Caco-2 (cell line): ENCODE measurements around the gene ZNF217. TPM values are rescaled to one million over a fixed set of nuclear protein-coding genes. Genes with fewer than 3 reads are reported as not detected.
A peak's percentile ranks its signal among the peaks of the same experiment; 100 is the strongest.
"Not testable (repeated sequence)": the region's sequence is repeated elsewhere in the genome, so short reads cannot be mapped to it uniquely, and the experiment has no call there.

Experiments
- BruUV-seq: library from RNA; stranded (reverse); fragments of 400-500 nt; replicated peaks from 2 replicates; lab custom pipeline; 2021; lab: Mats Ljungman, UMichigan
- CTCF ChIA-PET: fragments of 300-600 bp; sonication (Branson Sonifier 250); formaldehyde crosslinking; loops from one replicate; lab custom pipeline; 2022; ENCODE audit warnings: antibody characterized with exemption; lab: Charles Lee
- POLR2A ChIA-PET: fragments of 300-600 bp; sonication (Branson Sonifier 250); formaldehyde crosslinking; loops from one replicate; lab custom pipeline; 2022; ENCODE audit warnings: antibody characterized with exemption; lab: Charles Lee
- DNase-seq, 2 experiments: peaks; one replicate each; pipeline versions ENCODE4 v3.0.0 to v3.0.0-alpha.2; 2020 to 2022
- H3K27me3 ChIP-seq: replicated peaks from 2 replicates; pipeline ENCODE4 v1.6.0; 2011; ENCODE audit warnings: low read length; ENCODE audit not compliant: control insufficient read depth, insufficient read depth
- H3K36me3 ChIP-seq: 2 replicates; pipeline ENCODE4 v1.5.1; 2011; ENCODE audit warnings: low read length; ENCODE audit not compliant: control insufficient read depth, insufficient read depth
- H3K4me1 ChIP-seq: fragments of 250-450 bp; sonication (Bioruptor Pico); 2 replicates; pipeline ENCODE4 v1.5.1; 2020; ENCODE audit warnings: mild to moderate bottlenecking
- H3K4me3 ChIP-seq: 2 replicates; pipeline ENCODE4 v1.5.1; 2011; ENCODE audit warnings: low read depth, mild to moderate bottlenecking, control low read depth, low read length
- H3K9me3 ChIP-seq: fragments of 250-450 bp; sonication (Bioruptor Pico); 2 replicates; pipeline ENCODE4 v1.5.1; 2020; ENCODE audit warnings: mild to moderate bottlenecking, moderate library complexity
- H3K27ac Mint-ChIP-seq: one replicate; pipeline ENCODE4 v1.8.0; 2022; ENCODE audit warnings: mixed read lengths; ENCODE audit not compliant: unreplicated experiment
- H3K27me3 Mint-ChIP-seq: one replicate; pipeline ENCODE4 v1.8.0; 2022; ENCODE audit warnings: mixed read lengths; ENCODE audit not compliant: insufficient read depth, unreplicated experiment
- H3K36me3 Mint-ChIP-seq: one replicate; pipeline ENCODE4 v1.8.0; 2022; ENCODE audit warnings: mild to moderate bottlenecking, mixed read lengths; ENCODE audit not compliant: insufficient read depth, unreplicated experiment
- H3K4me1 Mint-ChIP-seq: one replicate; pipeline ENCODE4 v1.8.0; 2022; ENCODE audit warnings: low read depth, mixed read lengths; ENCODE audit not compliant: unreplicated experiment
- H3K4me3 Mint-ChIP-seq: one replicate; pipeline ENCODE4 v1.8.0; 2022; ENCODE audit warnings: mild to moderate bottlenecking, moderate library complexity, mixed read lengths; ENCODE audit not compliant: unreplicated experiment
- H3K9me3 Mint-ChIP-seq: one replicate; pipeline ENCODE4 v1.8.0; 2022; ENCODE audit warnings: mixed read lengths; ENCODE audit not compliant: unreplicated experiment
- CTCF ChIP-seq, 2 experiments: fragments of 200-600 bp in 1 of 2; IDR thresholded peaks; 1 replicate in 1 of 2; 2 replicates in 1 of 2; pipeline versions ENCODE4 v1.5.1 to v1.8.0; 2011 to 2022; ENCODE audit warnings: antibody characterized with exemption in 1 of 2, control low read depth in 1 of 2, inconsistent platforms in 1 of 2, low read depth in 1 of 2, low read length in 1 of 2, mild to moderate bottlenecking in 1 of 2, moderate library complexity in 1 of 2; ENCODE audit not compliant: insufficient read depth in 1 of 2, severe bottlenecking in 1 of 2, unreplicated experiment in 1 of 2
- intact Hi-C: fragments of 100-400 bp; cut with micrococcal nuclease; formaldehyde crosslinking; loops from one replicate; pipeline ENCODE4 v1.10.0; 2022; ENCODE audit not compliant: unreplicated experiment
- total RNA-seq: library from RNA; stranded (reverse); gene quantifications from 2 replicates; pipeline ENCODE4 v1.2.3, GENCODE V29; 2022

The ZNF217 gene
- total RNA-seq, 1 experiment from 2014 or later: 65.5 TPM

- Histone ChIP-seq H3K9me3 (no peaks in the 10 kb centered on the region), H3K4me3 (no peak overlapping the region), H3K27me3 (no peaks in the 10 kb centered on the region), H3K36me3 (peaks cover 7% of the 10 kb centered on the region), H3K4me1 (peaks cover 40% of the 10 kb centered on the region)
- TF ChIP-seq CTCF (IDR thresholded peaks at IDR 0.05; ENCODE audit: insufficient read depth in 1 of 2, low read depth in 1 of 2, low read length in 1 of 2, severe bottlenecking in 1 of 2, unreplicated experiment in 1 of 2): no peak
- H3K27me3 Mint-ChIP-seq: no peaks in the 10 kb centered on the region
- intact Hi-C loops: no loop called here
- no TSS peak for BruUV-seq
- H3K4me3 Mint-ChIP-seq: no peak overlapping the region
- H3K4me1 Mint-ChIP-seq: peaks cover 42% of the 10 kb centered on the region
- peaks cover 33% of the 10 kb centered on the region for H3K36me3 Mint-ChIP-seq
- CTCF ChIA-PET: no interaction called here
- DNase-seq: no peak
- POLR2A ChIA-PET: interaction anchor here (0.6 kb wide), 1 partner anchor 75 kb away, joined by 3 read pairs; no protein-coding TSS in a partner anchor
- H3K27ac Mint-ChIP-seq: peak overlapping the region; percentile 74
- no peaks in the 10 kb centered on the region for H3K9me3 Mint-ChIP-seq
These were observed 7.0 kb downstream of the ZNF217 start for GRCh38 chr20:53586640-53587039.

GRCh38 chr20:53585910-53586309 lies 7.7 kb downstream of the ZNF217 start:
- peaks cover 38% of the 10 kb centered on the region for H3K36me3 Mint-ChIP-seq
- DNase-seq, H3K27me3 Mint-ChIP-seq, H3K4me3 Mint-ChIP-seq, intact Hi-C loops, CTCF ChIA-PET, BruUV-seq, H3K9me3 Mint-ChIP-seq, H3K9me3 ChIP-seq, H3K27me3 ChIP-seq, POLR2A ChIA-PET, H3K4me3 ChIP-seq: not testable (repeated sequence)
- H3K27ac Mint-ChIP-seq: peak overlapping the region; percentile 74
- peaks cover 37% of the 10 kb centered on the region for H3K4me1 Mint-ChIP-seq
- Histone ChIP-seq H3K4me1 (peaks cover 38% of the 10 kb centered on the region), H3K36me3 (peaks cover 11% of the 10 kb centered on the region)

GRCh38 chr20:53585004-53585569 lies 8.6 kb downstream of the ZNF217 start:
- H3K27ac Mint-ChIP-seq, H3K27me3 ChIP-seq, DNase-seq, H3K9me3 Mint-ChIP-seq, H3K9me3 ChIP-seq, H3K4me3 ChIP-seq, H3K4me3 Mint-ChIP-seq, H3K27me3 Mint-ChIP-seq, intact Hi-C loops, BruUV-seq: not testable (repeated sequence)
- POLR2A ChIA-PET: interaction anchor here (0.6 kb wide), 2 partner anchors 188 to 201 kb away, joined by 4 to 10 read pairs; no protein-coding TSS in a partner anchor
- H3K4me1 Mint-ChIP-seq: peaks cover 37% of the 10 kb centered on the region
- CTCF ChIA-PET: interaction anchor here (0.7 kb wide), 1 partner anchor 56 kb away, joined by 8 read pairs; no protein-coding TSS in a partner anchor
- Histone ChIP-seq H3K36me3 (peaks cover 16% of the 10 kb centered on the region), H3K4me1 (peaks cover 38% of the 10 kb centered on the region)
- H3K36me3 Mint-ChIP-seq: peaks cover 46% of the 10 kb centered on the region

GRCh38 chr20:53584550-53584913 lies 9.1 kb downstream of the ZNF217 start:
- H3K27ac Mint-ChIP-seq, H3K27me3 Mint-ChIP-seq, POLR2A ChIA-PET, BruUV-seq, H3K4me3 ChIP-seq, DNase-seq, H3K9me3 ChIP-seq, CTCF ChIA-PET, intact Hi-C loops, H3K9me3 Mint-ChIP-seq, H3K27me3 ChIP-seq, H3K4me3 Mint-ChIP-seq: not testable (repeated sequence)
- H3K36me3 ChIP-seq: peaks cover 16% of the 10 kb centered on the region
- H3K4me1 Mint-ChIP-seq: peaks cover 37% of the 10 kb centered on the region
- H3K36me3 Mint-ChIP-seq: peaks cover 52% of the 10 kb centered on the region
- peaks cover 38% of the 10 kb centered on the region for H3K4me1 ChIP-seq

GRCh38 chr20:53583660-53584549 lies 9.7 kb downstream of the ZNF217 start:
- H3K4me3 Mint-ChIP-seq, CTCF ChIA-PET, H3K4me3 ChIP-seq, H3K27me3 ChIP-seq, H3K9me3 Mint-ChIP-seq, intact Hi-C loops, H3K27me3 Mint-ChIP-seq, H3K27ac Mint-ChIP-seq, POLR2A ChIA-PET, H3K9me3 ChIP-seq, BruUV-seq: not testable (repeated sequence)
- peaks cover 16% of the 10 kb centered on the region for H3K36me3 ChIP-seq
- H3K4me1 ChIP-seq: peaks cover 38% of the 10 kb centered on the region
- Mint-ChIP-seq H3K36me3 (peaks cover 53% of the 10 kb centered on the region), H3K4me1 (peaks cover 37% of the 10 kb centered on the region)
- DNase-seq: peak in 1 of 2 experiments; percentile 22
